HG02943 (cell line): ENCODE measurements around the gene AKR1B15.
A peak's percentile ranks its signal among the peaks of the same experiment; 100 is the strongest.
"Not testable (repeated sequence)": the region's sequence is repeated elsewhere in the genome, so short reads cannot be mapped to it uniquely, and the experiment has no call there.

Source experiments
- ATAC-seq: cut with Tn5 transposase; IDR thresholded peaks from one replicate; pipeline ENCODE4 v1.9.1; 2021; ENCODE audit warnings: mild to moderate bottlenecking, low read depth, moderate library complexity; ENCODE audit not compliant: unreplicated experiment

Gene AKR1B15

DNA sequence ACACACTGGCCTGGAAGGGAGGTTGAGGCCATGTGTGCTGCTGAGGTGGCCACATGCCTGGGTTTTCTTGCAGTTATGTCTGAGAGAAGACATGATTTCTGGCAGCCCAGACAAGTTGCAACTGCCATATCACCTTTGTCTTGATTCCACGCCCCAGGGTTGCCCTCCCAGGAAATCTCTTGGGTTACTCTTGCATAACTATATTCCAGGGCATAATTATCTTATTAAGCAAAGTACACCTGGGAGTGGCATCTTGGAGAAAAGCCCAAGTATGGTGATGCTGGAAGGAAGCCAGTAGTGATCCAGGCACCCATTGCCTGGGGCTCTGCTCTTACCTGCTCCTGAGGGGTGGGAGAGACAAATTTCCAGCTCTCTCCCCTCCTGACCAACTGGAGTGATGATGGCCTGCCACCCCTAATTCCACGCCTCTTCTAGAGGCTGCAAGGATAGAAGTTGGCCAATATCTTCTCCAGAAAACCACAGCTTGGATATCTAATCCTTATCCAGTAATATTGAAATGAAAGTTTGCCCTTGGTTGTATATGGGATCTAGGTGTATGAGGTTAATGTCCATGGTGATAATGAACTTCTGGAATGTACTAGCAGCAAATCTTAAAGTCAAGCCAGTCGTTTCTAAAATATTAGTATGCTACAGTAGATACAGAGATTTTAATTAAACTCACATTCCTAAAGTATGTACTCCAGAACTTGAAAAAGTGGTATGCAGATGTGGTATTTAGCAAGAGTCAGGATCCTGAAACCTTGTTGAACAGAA, 16.5 kb upstream of the AKR1B15 start:
- ATAC-seq, result no peak

DNA sequence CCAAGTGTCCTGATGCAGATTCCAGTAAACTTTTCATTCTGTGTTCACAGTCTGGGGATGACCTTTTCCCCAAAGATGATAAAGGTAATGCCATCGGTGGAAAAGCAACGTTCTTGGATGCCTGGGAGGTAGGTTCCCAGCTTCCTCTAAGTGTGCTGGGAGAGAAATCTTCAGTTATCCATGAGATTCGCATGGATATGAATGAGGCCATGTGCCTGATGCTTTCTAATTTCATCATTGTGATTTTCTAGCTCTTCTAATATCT, 16.0 kb upstream of the AKR1B15 start:
- no peak for ATAC-seq

GRCh38 chr7:134533288-134533771, 15.6 kb upstream of the AKR1B15 start:
- no peak for ATAC-seq

- no peak for ATAC-seq
Measured at GRCh38 chr7:134534633-134535032, 14.3 kb upstream of the AKR1B15 start.

- no peak for ATAC-seq
Measured at GRCh38 chr7:134535272-134535918, 13.5 kb upstream of the AKR1B15 start.

- no peak for ATAC-seq
Measured at GRCh38 chr7:134535919-134536299, 13.0 kb upstream of the AKR1B15 start.

DNA sequence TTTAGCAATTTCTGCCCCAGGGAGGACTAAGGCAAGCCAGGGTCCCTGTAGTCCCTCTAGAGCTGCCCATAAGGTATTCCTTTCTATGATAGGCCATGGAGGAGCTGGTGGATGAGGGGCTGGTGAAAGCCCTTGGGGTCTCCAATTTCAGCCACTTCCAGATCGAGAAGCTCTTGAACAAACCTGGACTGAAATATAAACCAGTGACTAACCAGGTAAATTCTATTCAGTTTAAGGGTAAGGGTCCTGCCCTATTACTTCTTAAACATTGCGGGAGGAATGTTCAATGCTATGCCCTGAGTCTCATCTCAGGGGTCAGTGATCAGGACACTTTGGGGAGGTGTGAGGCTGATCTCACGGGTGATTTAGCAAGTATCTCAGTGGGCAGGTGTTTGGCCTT, 12.4 kb upstream of the AKR1B15 start:
- not testable (repeated sequence) for ATAC-seq

DNA sequence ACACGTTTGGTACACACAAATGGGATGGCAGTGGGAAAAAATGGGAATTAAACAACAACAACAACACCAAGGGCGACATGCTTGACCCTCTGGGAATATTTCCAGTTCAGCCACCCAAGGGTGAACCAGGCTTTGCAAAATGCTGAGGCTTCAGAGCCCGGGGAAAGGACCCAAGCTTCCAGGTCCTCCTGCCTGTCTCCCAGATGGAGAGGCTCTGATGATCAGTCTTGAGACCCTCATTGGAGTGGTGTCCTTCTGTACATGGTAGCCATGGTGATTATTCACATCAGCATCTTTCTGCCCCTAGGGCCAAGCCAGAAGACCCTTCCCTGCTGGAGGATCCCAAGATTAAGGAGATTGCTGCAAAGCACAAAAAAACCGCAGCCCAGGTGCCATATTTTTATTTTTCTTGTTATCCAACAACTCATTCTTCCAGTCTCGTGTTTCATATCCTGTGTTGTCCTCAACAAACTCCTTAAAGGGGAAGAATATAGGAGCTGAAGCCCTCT, 11.6 kb upstream of the AKR1B15 start:
- ATAC-seq, result not testable (repeated sequence)

GRCh38 chr7:134539380-134540004, 9.4 kb upstream of the AKR1B15 start:
- no peak for ATAC-seq

- ATAC-seq, result not testable (repeated sequence)
Measured at GRCh38 chr7:134541501-134542194, 7.3 kb upstream of the AKR1B15 start.

DNA sequence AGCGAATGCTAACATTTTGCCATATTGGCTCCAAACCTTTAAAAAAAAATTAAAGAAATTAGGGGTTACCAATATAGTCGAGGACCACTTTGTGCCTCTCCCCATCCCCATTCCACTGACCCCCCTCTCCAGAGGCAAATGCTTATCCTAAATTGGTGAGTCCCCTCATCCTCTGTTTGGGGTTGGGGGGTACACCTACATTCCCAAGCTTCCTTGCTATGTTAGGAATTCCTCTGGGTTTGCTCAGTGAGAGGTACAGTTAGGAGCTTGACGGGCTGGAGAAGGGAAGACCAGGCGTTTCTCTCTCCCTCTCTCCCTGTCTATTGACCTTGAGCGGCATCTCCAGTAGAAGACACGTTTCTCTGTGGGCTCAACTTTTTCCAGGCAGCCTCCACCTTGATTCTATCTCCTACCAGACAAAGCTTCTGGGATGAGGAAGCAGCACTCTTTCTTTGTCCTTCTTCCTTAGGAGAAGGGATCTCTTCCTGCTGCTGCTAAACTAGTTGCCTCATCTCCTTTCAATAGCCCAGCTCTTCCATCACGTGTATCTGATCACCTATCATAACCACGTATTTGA, 6.6 kb upstream of the AKR1B15 start:
- ATAC-seq, result no peak

DNA sequence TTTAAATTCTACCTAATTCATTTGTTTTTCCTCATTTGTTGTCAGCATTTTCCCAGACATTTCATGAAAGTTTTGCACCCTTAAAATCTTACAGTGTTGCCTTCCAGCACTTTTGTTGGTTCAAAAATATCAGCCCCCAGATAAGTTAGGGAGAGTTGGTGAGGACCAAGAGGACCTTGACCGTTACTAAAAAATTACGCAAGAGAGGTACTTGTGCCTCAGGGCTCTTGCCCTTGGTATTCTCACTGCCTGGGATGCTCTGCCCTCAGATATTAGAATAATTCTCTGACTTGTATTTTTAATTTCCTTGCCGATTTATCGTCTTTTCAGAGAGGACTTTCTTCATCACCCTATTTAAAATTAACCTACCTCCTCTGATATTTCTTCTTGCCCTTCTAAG, 3.5 kb upstream of the AKR1B15 start:
- ATAC-seq, result no peak

DNA sequence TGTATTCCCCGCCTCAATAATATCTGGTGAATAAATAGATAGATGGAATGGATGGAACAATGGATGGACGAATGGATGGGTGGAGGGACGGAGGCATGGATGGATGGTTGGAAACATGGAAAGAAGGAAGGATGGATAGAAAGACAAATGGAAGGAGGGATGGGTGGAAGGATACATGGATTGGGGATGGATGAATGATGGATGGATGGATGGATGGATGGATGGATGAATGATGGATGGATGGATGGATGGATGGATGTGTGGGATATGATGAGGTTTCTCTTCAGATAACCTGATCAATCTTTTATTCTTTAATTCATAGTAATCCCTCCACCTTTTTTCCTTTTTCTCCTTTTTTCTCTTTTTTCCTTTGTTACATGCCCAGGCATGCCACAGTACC, 3.0 kb upstream of the AKR1B15 start:
- ATAC-seq, result no peak

DNA sequence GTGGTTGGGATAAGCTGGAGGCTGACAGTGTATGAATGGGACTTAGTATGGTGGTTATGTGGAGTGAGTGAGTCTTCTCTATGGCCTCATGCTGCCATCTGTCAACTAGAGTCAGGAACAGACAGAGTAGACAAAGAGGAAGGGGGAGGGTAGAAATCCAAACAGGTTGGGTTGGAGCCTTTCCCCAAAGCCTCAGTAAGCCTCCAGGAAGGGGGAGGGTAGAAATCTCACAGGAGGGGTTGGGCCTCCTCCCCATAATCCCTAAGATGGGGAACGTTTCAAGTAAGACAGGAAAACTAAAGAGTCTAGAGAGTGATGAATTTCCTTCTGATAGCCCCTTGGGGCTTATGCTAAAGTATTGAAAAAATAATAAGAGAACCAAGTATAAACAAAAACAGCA, 2.0 kb upstream of the AKR1B15 start:
- ATAC-seq, result no peak

DNA sequence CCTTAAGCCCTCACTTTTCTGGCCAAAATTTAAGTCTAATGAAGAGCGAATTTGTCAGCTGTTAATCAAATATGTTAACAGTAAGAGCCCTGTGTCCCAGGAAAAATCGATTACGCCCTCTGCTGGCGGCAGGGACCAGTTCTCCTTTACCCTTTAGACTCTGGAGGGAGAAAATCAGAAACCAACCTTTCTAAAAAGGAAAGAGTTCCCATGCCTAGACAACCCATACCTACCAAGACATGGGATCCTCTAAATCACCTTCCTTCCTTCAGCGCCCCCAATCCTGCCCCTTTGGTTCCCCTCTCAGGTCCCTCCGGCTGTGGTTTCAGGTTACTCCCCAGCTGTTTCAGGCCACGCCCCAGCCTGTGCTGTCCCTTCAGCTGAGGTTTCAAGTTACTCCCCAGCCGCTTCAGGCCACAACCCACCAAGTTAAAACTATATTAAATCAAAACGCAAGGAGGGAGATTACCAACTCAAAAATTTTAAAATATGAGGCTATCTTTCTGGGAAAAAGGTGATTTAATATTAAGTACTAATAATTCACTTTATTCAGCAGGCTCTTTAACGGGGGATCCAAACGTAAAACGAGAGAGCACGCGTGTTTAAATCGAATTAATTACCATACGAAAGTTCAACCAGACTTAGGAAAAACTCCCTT, 1.4 kb upstream of the AKR1B15 start:
- peak; percentile 77 for ATAC-seq

DNA sequence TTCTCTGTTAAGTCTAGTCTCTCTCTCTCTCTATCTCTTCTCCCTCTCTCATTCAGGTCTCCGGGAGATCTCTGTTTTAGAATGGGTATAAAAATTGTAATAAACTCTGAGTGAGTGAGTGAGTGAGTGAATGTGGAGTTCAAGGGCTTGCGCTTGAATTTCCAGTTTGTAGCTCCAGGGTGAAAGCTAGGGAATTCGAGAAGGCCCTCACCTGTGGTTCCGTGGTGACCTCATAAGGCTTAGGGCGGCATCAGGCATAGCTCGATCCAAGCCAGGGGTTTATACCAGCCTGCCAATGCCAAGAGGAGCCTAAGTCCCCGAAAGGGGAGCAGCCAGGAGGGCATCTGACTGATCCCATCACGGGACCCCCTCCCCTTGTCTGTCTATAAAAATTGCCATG, 456 bp downstream of the AKR1B15 start:
- ATAC-seq, result no peak

DNA sequence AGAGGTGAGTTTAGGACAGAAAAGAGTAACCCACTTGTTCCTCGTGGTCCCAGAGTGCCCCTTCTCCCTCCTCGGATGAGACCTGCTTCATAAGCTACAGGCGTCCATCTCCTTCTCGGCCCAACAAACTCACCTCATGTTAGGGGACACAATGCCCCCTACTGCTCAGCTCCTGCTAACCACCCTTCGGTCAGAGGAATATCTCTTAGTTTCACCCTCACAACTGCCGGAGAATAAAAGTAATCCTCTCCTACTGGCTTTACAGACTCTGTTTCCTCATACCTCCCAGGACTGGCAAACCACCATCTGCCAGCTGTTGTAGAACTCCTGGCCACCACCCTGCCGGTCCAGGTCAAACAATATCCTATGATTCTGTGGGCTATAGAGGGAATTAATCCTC, 3.2 kb downstream of the AKR1B15 start:
- ATAC-seq, result no peak

DNA sequence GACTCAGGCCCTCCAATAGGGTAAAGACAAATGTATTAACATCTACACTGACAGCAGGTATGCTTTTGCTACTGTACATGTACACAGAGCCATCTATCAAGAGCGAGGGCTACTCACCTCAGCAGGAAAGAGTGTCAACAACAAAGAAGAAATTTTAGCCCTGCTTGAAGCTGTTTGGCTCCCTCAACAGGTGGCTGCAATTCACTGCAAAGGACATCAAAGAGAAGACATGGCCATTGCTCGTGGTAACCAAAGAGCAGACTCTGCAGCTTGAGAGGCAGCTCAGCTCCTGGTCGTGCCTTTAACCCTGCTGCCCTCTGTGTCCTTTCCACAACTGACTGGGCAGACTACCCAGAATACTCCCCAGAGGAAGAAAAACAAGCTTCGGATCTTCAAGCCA, 5.1 kb downstream of the AKR1B15 start:
- ATAC-seq, result no peak

DNA sequence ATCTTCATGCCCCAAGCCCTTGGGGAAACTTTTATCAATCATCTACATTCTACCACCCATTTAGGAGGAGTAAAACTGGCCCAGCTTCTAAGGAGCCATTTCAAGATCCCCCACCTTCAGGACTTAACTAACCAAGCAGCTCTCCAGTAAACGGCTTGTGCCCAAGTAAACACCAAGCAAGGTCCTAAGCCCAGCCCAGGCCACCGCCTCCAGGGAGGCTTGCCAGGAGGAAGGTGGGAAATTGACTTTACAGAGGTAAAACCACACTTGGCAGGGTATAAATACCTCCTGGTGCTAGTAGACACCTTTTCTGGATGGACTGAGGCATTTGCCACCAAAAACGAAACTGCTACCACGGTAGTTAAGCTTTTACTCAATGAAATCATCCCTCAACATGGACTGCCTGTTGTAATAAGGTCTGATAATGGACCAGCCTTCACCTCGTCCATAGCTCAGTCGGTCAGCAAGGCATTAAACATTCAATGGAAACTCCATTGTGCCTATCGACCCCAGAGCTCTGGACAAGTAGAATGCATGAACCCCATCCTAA, 5.6 kb downstream of the AKR1B15 start:
- no peak for ATAC-seq

- ATAC-seq, result no peak
Measured at GRCh38 chr7:134557391-134557790, 8.5 kb downstream of the AKR1B15 start.
